ENCODE results near the gene VPS9D1.

GRCh38 chr16:89733322-89733721 lies 12.6 kb upstream of the VPS9D1 start:
- TF ChIP-seq EZH2 (IDR thresholded peaks at IDR 0.05; ENCODE audit: low read depth, unreplicated experiment): no peak
- TF ChIP-seq CTCF (conservative IDR thresholded peaks at IDR 0.05; ENCODE audit: low read depth in 2 of 2): no peak
- no peak for TF ChIP-seq POLR2AphosphoS5 (IDR thresholded peaks at IDR 0.05; ENCODE audit: low read depth)
- TF ChIP-seq REST (IDR thresholded peaks at IDR 0.05; ENCODE audit: unreplicated experiment): no peak
- no peak for TF ChIP-seq EZH2phosphoT487 (IDR thresholded peaks at IDR 0.05; ENCODE audit: unreplicated experiment)
- no peak for TF ChIP-seq NANOG (IDR thresholded peaks at IDR 0.05; ENCODE audit: borderline replicate concordance)
- no peak for TF ChIP-seq STAT1 (IDR thresholded peaks at IDR 0.05; ENCODE audit: unreplicated experiment)
- no peak for TF ChIP-seq ETS1 (IDR thresholded peaks at IDR 0.05)
- no peak for TF ChIP-seq CREB1 (CRISPR knock-in tag; IDR thresholded peaks at IDR 0.05; ENCODE audit: low read depth)

Measured in GM23338 (cell line).